Measurements from ENCODE around the gene CEMIP. TPM values are rescaled to one million over a fixed set of nuclear protein-coding genes. Genes with fewer than 3 reads are reported as not detected.
"Not testable (repeated sequence)": the region's sequence is repeated elsewhere in the genome, so short reads cannot be mapped to it uniquely, and the experiment has no call there.

Gene CEMIP
- total RNA-seq, 1 experiment from 2014 or later: 3.1 TPM

- Histone ChIP-seq H3K9ac (ENCODE audit: low read length) (no peak overlapping the region), H3K4me2 (ENCODE audit: low read length) (no peak overlapping the region), H3F3A (ENCODE audit: low read length, unreplicated experiment) (no peaks in the 10 kb centered on the region), H3K79me2 (ENCODE audit: low read length) (no peaks in the 10 kb centered on the region), H2AFZ (ENCODE audit: low read length) (no peak overlapping the region), H3K9me2 (replicated peaks; ENCODE audit: low read length) (no peaks in the 10 kb centered on the region), H3K36me3 (ENCODE audit: low read depth, low read length) (no peaks in the 10 kb centered on the region), H3K4me3 (ENCODE audit: low read length) (no peak overlapping the region), H4K20me1 (ENCODE audit: low read length) (no peaks in the 10 kb centered on the region), H3K9me3 (ENCODE audit: low read length) (no peaks in the 10 kb centered on the region), H3K27ac (ENCODE audit: low read length) (no peak overlapping the region), H3K4me1 (ENCODE audit: insufficient read depth, low read length) (no peaks in the 10 kb centered on the region), H3K27me3 (ENCODE audit: low read length) (no peaks in the 10 kb centered on the region)
- intact Hi-C loops (cut with micrococcal nuclease): no loop called here
- ATAC-seq: no peak
- no peak for DNase-seq
- BruUV-seq (replicated peaks): no TSS peak
- ChIA-PET CTCF (no interaction called here), POLR2A (ENCODE audit: unreplicated experiment) (no interaction called here)
- no peak for TF ChIP-seq EZH2phosphoT487 (IDR thresholded peaks at IDR 0.05; ENCODE audit: borderline replicate concordance, low read length)
- no peak for TF ChIP-seq EZH2 (IDR thresholded peaks at IDR 0.05; ENCODE audit: low read length, unreplicated experiment)
- no peak for TF ChIP-seq CTCF (conservative IDR thresholded peaks at IDR 0.05; ENCODE audit: low read depth, low read length)
These were observed 17.4 kb upstream of the CEMIP start for GRCh38 chr15:80761754-80762153.

GRCh38 chr15:80763235-80763634 lies 15.9 kb upstream of the CEMIP start:
- H3F3A ChIP-seq (ENCODE audit: low read length, unreplicated experiment); H3K9me2 ChIP-seq (replicated peaks; ENCODE audit: low read length); H3K4me3 ChIP-seq (ENCODE audit: low read length); H3K9me3 ChIP-seq (ENCODE audit: low read length); CTCF ChIA-PET; POLR2A ChIA-PET (ENCODE audit: unreplicated experiment); H3K4me1 ChIP-seq (ENCODE audit: insufficient read depth, low read length); H3K79me2 ChIP-seq (ENCODE audit: low read length); intact Hi-C loops (cut with micrococcal nuclease); H4K20me1 ChIP-seq (ENCODE audit: low read length); H3K27ac ChIP-seq (ENCODE audit: low read length); H3K4me2 ChIP-seq (ENCODE audit: low read length); H2AFZ ChIP-seq (ENCODE audit: low read length); BruUV-seq (replicated peaks); H3K27me3 ChIP-seq (ENCODE audit: low read length); H3K9ac ChIP-seq (ENCODE audit: low read length); H3K36me3 ChIP-seq (ENCODE audit: low read depth, low read length); ATAC-seq; DNase-seq: not testable (repeated sequence)

GRCh38 chr15:80764535-80764934 lies 14.6 kb upstream of the CEMIP start:
- no peaks in the 10 kb centered on the region for H3K36me3 ChIP-seq (ENCODE audit: low read depth, low read length)
- no peak overlapping the region for H3K9ac ChIP-seq (ENCODE audit: low read length)
- TF ChIP-seq EZH2phosphoT487 (IDR thresholded peaks at IDR 0.05; ENCODE audit: borderline replicate concordance, low read length): no peak
- TF ChIP-seq EZH2 (IDR thresholded peaks at IDR 0.05; ENCODE audit: low read length, unreplicated experiment): no peak
- TF ChIP-seq CTCF (conservative IDR thresholded peaks at IDR 0.05; ENCODE audit: low read depth, low read length): no peak
- H3K4me3 ChIP-seq (ENCODE audit: low read length): no peak overlapping the region
- H3K4me2 ChIP-seq (ENCODE audit: low read length): no peak overlapping the region
- H4K20me1 ChIP-seq (ENCODE audit: low read length): no peaks in the 10 kb centered on the region
- no peaks in the 10 kb centered on the region for H3K79me2 ChIP-seq (ENCODE audit: low read length)
- no peak overlapping the region for H3K27ac ChIP-seq (ENCODE audit: low read length)
- no peaks in the 10 kb centered on the region for H3F3A ChIP-seq (ENCODE audit: low read length, unreplicated experiment)
- H3K9me3 ChIP-seq (ENCODE audit: low read length): no peaks in the 10 kb centered on the region
- no peak for ATAC-seq
- intact Hi-C loops (cut with micrococcal nuclease): no loop called here
- ChIA-PET POLR2A (ENCODE audit: unreplicated experiment) (no interaction called here), CTCF (no interaction called here)
- H3K4me1 ChIP-seq (ENCODE audit: insufficient read depth, low read length): peaks cover 4% of the 10 kb centered on the region; the same call in 1 of the 2 replicates
- H3K9me2 ChIP-seq (replicated peaks; ENCODE audit: low read length): no peaks in the 10 kb centered on the region
- no peak overlapping the region for H2AFZ ChIP-seq (ENCODE audit: low read length)
- DNase-seq: no peak
- no TSS peak for BruUV-seq (replicated peaks)
- H3K27me3 ChIP-seq (ENCODE audit: low read length): no peaks in the 10 kb centered on the region

All from PC-3 (cell line).